Amygdala (tissue), 56 donors: Measurements from ENCODE around the gene LCN6.
"Not testable (repeated sequence)": the region's sequence is repeated elsewhere in the genome, so short reads cannot be mapped to it uniquely, and the experiment has no call there.

Experiments used
- DNase-seq, 56 donors: peaks; one replicate each; lab custom pipeline; 2025; lab: John Stamatoyannopoulos, UW

The LCN6 gene

GRCh38 chr9:136760834-136761544 is 12.7 kb upstream of the LCN6 start:
- DNase-seq = peak in 36 of 56 donors; percentile 9 to 63 (median 32)

DNA sequence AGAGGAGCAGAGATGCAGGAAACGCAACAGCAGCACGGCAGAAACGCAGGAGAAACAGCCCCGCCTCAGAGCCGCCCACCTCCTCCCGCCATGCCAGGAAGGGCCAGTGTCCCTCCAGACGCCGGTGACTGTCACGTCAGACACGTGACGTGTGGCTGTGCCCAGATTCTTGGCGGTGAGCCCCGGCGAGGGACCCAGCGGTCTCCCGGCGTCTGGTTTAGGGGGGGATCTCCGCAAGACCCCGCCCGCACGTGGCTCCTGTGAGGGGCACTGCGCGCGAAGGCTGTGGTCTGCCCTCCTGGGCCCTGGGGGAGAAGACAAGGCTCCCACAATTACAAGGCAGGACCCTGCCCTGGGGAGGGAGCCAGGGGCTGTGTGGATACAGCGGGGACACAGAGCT is 12.1 kb upstream of the LCN6 start:
- no peak for DNase-seq

GRCh38 chr9:136759436-136760325 is 11.4 kb upstream of the LCN6 start:
- no peak for DNase-seq

DNA sequence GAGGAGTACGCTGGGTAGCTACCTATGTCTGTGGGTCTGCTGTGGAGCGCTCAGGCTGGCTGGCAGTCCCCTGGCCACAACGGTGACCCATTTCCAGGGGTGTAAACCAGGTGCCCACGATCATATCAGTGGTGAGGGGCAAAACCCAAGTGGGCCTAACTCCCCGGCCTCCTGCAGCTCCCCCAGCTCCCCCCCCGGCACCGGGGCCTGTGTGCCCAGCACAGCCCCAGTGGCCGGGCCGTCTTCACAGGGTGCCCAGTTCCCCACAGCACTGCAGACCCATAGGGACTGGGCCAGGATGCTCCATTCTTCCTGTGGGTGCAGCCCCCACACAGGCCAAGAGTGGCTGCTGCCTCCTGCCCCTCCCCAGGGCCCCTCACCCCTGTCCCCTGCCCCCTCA is 10.7 kb upstream of the LCN6 start:
- DNase-seq = no peak

DNA sequence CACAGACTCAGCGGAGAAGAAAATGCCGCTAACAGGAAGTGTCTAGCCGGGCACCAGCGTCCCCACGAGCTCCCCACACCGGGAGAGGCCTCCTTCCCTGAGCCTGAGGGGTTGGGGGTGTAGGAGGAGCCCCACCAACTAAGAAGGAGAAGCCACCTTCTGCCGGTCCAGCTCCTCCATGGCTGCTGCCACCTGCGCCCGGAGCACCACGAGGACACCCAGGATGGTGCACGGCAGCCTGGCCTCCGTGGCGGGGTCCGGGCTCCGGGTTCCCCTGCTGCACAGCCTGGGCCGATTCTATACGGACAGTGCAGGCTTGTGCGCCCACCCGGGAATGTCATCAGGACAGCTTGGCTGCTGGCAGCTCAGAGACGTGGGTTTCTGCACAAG is 9.4 kb upstream of the LCN6 start:
- no peak for DNase-seq

- no peak for DNase-seq
Observed at GRCh38 chr9:136757328-136757727, 9.0 kb upstream of the LCN6 start.

GRCh38 chr9:136756836-136757235 is 8.5 kb upstream of the LCN6 start:
- no peak for DNase-seq

DNA sequence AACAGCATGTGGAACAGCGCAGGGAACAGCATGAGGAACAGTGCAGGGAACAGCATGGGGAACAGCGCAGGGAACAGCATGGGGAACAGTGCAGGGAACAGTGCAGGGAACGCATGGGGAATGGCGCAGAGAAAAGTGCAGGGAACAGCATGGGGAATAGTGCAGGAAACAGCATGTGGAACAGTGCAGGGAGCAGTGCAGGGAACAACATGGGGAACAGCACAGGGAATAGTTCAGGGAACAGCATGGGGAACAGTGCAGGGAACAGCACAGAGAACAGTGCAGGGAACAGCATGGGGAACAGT is 7.8 kb upstream of the LCN6 start:
- no peak for DNase-seq

- DNase-seq = not testable (repeated sequence)
Observed at GRCh38 chr9:136755302-136756133, 7.2 kb upstream of the LCN6 start.

GRCh38 chr9:136754626-136755301 is 6.4 kb upstream of the LCN6 start:
- no peak for DNase-seq

DNA sequence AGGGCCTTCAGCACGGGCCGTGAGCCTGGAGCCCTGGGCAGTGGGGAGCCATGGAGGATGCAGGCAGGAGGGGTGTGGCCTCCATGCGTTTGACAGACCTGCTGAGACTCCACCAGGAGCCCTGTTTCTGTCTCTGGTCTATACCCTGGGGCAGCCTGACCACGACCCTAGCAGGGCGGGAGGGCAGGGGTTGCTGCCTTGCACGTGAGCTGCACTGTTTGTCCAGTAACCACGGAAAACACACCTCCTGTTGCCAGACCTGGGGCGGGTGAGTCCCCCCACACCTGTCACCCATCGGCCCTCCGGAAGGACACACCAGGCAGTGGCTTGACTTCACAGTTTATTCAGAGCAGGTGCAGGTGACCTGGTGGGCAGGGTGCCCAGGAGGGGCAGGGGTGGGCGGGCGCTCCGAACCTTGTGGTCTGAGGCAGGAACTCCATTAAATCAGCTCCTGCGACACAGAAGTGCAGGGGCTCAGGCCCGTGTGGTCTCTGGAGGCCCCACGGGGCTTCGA is 5.8 kb upstream of the LCN6 start:
- no peak for DNase-seq

GRCh38 chr9:136753371-136754058 is 5.2 kb upstream of the LCN6 start:
- no peak for DNase-seq

DNA sequence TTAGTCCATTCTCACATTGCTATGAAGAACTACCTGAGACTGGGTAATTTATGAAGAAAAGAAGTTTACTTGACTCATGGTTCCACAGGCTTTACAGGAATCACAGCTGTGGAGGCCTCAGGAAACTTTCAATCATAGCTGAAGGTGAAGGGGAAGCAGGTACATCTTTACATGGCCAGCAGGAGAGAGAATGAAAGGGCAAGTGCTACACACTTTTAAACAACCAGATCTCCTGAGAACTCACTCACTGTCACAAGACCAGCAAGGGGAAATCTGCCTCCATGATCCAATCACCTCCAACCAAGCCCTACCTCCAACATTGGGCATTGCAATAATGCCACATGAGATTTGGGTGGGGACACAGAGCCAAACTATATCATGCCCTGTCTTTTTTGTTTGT is 3.5 kb upstream of the LCN6 start:
- no peak for DNase-seq

GRCh38 chr9:136751244-136751643 is 2.9 kb upstream of the LCN6 start:
- DNase-seq = no peak

DNA sequence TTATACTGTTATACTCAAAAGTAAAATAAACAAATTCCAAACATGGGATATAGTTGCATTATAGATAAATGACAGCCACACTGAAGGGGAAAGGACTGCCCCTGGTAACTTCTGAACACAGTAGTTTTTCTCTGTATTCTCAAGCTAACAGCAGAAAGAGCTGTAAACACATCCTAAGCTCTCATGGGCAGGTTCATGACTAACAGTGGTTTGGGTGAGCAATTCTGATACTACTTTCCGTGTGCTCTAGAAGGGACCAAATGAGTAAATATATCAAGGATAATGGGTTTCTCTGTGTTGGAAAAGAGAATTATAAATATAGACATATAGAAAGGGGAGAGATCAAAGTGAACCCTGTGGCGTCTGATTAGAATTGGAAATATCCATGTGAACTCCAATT is 2.2 kb upstream of the LCN6 start:
- DNase-seq = no peak

- DNase-seq = peak in 4 of 56 donors; percentile 20 to 35 (median 24)
Observed at GRCh38 chr9:136748666-136749611, 614 bp upstream of the LCN6 start.

DNA sequence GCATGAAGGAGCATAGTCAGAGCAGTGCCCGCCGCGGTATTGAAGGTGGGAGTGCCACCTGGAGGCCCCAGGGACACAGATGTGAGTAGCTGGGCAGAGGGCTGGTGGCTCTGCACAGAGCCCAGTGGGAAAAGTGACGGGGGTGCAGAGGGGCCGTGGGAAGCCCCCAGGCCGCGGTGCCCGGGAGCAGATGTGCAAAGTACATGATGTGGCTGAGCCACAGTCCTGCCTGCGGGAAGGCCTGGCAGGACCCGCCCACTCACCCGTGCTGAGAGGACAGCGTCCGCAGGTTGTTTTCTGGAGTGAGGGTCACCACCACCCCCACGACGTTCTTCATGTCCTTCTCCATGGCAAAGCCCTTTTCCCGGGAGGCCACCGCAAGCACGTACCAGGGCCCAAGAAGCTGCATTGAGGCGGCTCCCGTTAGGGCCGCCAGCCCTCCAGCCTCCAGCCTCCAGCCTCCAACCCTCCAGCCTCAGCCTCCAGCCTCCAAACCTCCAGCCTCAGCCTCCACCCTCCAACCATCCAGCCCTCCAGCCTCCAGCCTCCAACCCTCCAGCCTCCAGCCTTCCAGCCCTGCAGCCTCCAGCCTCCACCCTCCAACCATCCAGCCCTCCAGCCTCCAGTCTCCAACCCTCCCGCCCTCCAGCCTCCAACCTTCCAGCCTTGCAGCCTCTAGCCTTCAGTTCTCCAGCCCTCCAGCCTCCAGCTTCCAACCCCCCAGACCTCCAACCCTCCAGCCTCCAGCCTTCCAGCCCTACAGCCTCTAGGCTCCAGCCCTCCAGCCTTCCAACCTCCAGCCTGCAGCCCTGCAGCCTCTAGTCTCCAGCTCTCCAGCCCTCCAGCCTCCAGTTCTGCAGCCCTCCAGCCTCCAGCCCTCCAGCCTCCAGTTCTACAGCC is 914 bp downstream of the LCN6 start:
- DNase-seq = no peak

GRCh38 chr9:136746621-136747020 is 1.7 kb downstream of the LCN6 start:
- no peak for DNase-seq
